MM.1S (cell line): Measurements from ENCODE around the gene MYOZ2.

Experiments used
- DNase-seq: peaks from one replicate; pipeline ENCODE4 v3.0.0-alpha.2; 2015
- H2AFZ ChIP-seq: fragments of 300-600 bp; sonication (generic); 2 replicates; pipeline ENCODE4 v1.6.0; 2016; ENCODE audit warnings: antibody characterized with exemption, low read length
- H3F3A ChIP-seq: fragments of 300-600 bp; sonication (generic); 2 replicates; pipeline ENCODE4 v1.6.1; 2016; ENCODE audit warnings: mild to moderate bottlenecking, antibody characterized with exemption, low read length, moderate library complexity, mixed read lengths; ENCODE audit not compliant: insufficient read depth
- H3K27ac ChIP-seq: fragments of 300-600 bp; sonication (generic); 2 replicates; pipeline ENCODE4 v1.5.1; 2016; ENCODE audit warnings: mild to moderate bottlenecking, low read length
- H3K27me3 ChIP-seq: fragments of 300-600 bp; sonication (generic); replicated peaks from 2 replicates; pipeline ENCODE4 v1.6.0; 2016; ENCODE audit warnings: low read length; ENCODE audit not compliant: insufficient read depth
- H3K36me3 ChIP-seq: fragments of 300-600 bp; sonication (generic); replicated peaks from 2 replicates; pipeline ENCODE4 v1.6.1; 2016; ENCODE audit warnings: mild to moderate bottlenecking, low read length, mixed read lengths; ENCODE audit not compliant: insufficient read depth
- H3K4me1 ChIP-seq: fragments of 300-600 bp; sonication (generic); 2 replicates; pipeline ENCODE4 v1.6.1; 2016; ENCODE audit warnings: low read length, mixed read lengths
- H3K4me2 ChIP-seq: fragments of 300-600 bp; sonication (generic); 2 replicates; pipeline ENCODE4 v1.6.0; 2016; ENCODE audit warnings: low read depth, low read length
- H3K4me3 ChIP-seq: fragments of 300-600 bp; sonication (generic); 2 replicates; pipeline ENCODE4 v1.5.1; 2016; ENCODE audit warnings: low read length, mixed read lengths
- H3K79me2 ChIP-seq: fragments of 300-600 bp; sonication (generic); 2 replicates; pipeline ENCODE4 v1.6.1; 2016; ENCODE audit warnings: mixed run types, low read length, mixed read lengths
- H3K9ac ChIP-seq: fragments of 300-600 bp; sonication (generic); 2 replicates; pipeline ENCODE4 v1.6.1; 2016; ENCODE audit warnings: low read length, mixed read lengths
- H3K9me2 ChIP-seq: fragments of 300-600 bp; sonication (generic); replicated peaks from 2 replicates; pipeline ENCODE4 v1.6.1; 2016; ENCODE audit warnings: mild to moderate bottlenecking, low read length, mixed read lengths; ENCODE audit not compliant: insufficient read depth
- H3K9me3 ChIP-seq: fragments of 300-600 bp; sonication (generic); replicated peaks from 2 replicates; pipeline ENCODE4 v1.6.1; 2016; ENCODE audit warnings: mild to moderate bottlenecking, low read length, mixed read lengths; ENCODE audit not compliant: insufficient read depth
- H4K20me1 ChIP-seq: fragments of 300-600 bp; sonication (generic); 2 replicates; pipeline ENCODE4 v1.6.1; 2016; ENCODE audit warnings: mild to moderate bottlenecking, low read length, moderate library complexity, mixed read lengths; ENCODE audit not compliant: insufficient read depth
- EZH2 ChIP-seq: fragments of 300-600 bp; sonication (generic); optimal IDR thresholded peaks from 2 replicates; pipeline ENCODE3; 2017; ENCODE audit warnings: low read depth, mild to moderate bottlenecking, antibody characterized with exemption, low read length, mixed read lengths
- EZH2phosphoT487 ChIP-seq: fragments of 300-600 bp; sonication (generic); IDR thresholded peaks from 2 replicates; pipeline ENCODE4 v1.6.1; 2018; ENCODE audit warnings: antibody characterized with exemption, low read length
- TF ChIP-seq, protein P1 (sequence below): fragments of 300-600 bp; sonication (generic); IDR thresholded peaks from 2 replicates; pipeline ENCODE4 v1.5.1; 2016; ENCODE audit warnings: antibody characterized with exemption, low read length, mixed read lengths

Gene MYOZ2

DNA sequence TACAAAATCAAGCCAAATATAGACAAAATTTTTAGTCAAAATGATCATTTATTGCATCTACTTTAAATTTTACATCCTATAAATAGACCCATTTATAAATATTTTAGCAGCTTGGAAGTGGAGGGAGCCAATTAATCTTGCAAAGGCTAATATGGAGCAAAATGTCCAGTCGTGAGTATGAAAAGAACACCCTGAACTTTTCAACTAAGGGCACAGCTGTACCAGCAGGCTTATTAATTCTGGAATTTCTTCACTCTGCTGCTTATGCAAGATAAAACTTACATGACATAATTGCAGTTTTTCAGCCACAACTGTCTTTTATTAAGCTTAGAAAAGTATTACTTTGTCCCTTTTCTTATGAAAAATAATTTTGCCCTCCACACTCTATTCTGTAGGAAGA is 54.0 kb downstream of the MYOZ2 start:
- Histone ChIP-seq H3K79me2 (no peaks in the 10 kb centered on the region), H3K36me3 (no peaks in the 10 kb centered on the region), H3K4me1 (no peaks in the 10 kb centered on the region), H3K9me3 (no peaks in the 10 kb centered on the region), H3K27me3 (no peaks in the 10 kb centered on the region), H3K4me3 (no peak overlapping the region), H3K9me2 (no peaks in the 10 kb centered on the region), H3F3A (no peaks in the 10 kb centered on the region), H3K27ac (no peak overlapping the region), H4K20me1 (no peaks in the 10 kb centered on the region), H3K4me2 (no peak overlapping the region), H3K9ac (no peak overlapping the region), H2AFZ (no peak overlapping the region)
- TF ChIP-seq EZH2 (no peak), EZH2phosphoT487 (no peak)
- TF ChIP-seq, protein P1, sequence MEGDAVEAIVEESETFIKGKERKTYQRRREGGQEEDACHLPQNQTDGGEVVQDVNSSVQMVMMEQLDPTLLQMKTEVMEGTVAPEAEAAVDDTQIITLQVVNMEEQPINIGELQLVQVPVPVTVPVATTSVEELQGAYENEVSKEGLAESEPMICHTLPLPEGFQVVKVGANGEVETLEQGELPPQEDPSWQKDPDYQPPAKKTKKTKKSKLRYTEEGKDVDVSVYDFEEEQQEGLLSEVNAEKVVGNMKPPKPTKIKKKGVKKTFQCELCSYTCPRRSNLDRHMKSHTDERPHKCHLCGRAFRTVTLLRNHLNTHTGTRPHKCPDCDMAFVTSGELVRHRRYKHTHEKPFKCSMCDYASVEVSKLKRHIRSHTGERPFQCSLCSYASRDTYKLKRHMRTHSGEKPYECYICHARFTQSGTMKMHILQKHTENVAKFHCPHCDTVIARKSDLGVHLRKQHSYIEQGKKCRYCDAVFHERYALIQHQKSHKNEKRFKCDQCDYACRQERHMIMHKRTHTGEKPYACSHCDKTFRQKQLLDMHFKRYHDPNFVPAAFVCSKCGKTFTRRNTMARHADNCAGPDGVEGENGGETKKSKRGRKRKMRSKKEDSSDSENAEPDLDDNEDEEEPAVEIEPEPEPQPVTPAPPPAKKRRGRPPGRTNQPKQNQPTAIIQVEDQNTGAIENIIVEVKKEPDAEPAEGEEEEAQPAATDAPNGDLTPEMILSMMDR, result no peak
- DNase-seq, result no peak

DNA sequence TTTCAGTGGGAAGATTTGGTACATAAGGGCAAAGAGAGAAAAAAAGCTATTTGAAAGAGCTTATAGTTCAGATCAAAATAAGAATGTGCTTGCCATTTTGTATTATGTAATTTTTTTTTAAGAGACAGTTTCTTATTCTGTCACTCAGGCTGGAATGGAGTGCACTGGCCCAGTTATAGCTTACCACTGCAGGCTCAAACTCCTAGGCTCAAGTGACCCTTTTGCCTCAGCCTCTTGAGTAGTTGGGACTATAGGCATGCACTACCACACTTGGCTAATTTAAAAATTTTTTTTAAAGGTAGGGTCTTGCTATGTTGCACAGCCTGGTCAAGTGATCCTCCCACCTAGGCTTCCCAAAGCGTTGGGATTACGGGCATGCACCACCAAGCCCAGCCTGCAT is 54.7 kb downstream of the MYOZ2 start:
- Histone ChIP-seq H2AFZ (no peak overlapping the region), H3K4me1 (no peaks in the 10 kb centered on the region), H3K27ac (no peak overlapping the region), H3K9me2 (no peaks in the 10 kb centered on the region), H3K9ac (no peak overlapping the region), H4K20me1 (no peaks in the 10 kb centered on the region), H3K27me3 (no peaks in the 10 kb centered on the region), H3K9me3 (no peaks in the 10 kb centered on the region), H3K36me3 (no peaks in the 10 kb centered on the region), H3K4me3 (no peak overlapping the region), H3K4me2 (no peak overlapping the region), H3K79me2 (no peaks in the 10 kb centered on the region), H3F3A (no peaks in the 10 kb centered on the region)
- TF ChIP-seq, protein P1, result no peak
- no peak for TF ChIP-seq EZH2
- no peak for TF ChIP-seq EZH2phosphoT487
- no peak for DNase-seq

DNA sequence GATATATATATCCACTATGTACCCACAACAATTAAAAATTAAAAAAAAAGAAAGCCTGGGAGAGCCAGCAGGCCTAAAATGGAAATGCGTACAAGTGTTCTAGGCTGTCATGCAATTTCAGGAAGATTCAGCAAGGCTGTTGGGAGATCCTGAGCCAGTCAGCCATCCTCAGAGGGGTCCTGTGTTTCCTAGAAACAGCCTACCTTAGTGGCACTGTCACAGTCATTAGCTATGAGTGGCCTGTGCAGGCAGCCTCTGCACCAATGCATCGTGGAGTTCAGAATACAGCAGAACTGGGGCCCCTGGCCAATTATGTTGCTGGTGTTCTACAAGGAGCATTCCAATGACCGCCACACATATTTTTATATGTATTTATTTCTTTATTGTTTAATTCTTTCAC is 55.9 kb downstream of the MYOZ2 start:
- H3K27ac ChIP-seq, result no peak overlapping the region
- H4K20me1 ChIP-seq, result no peaks in the 10 kb centered on the region
- no peaks in the 10 kb centered on the region for H3K9me3 ChIP-seq
- no peaks in the 10 kb centered on the region for H3K27me3 ChIP-seq
- H3K9me2 ChIP-seq, result no peaks in the 10 kb centered on the region
- no peak overlapping the region for H3K4me2 ChIP-seq
- no peak overlapping the region for H2AFZ ChIP-seq
- no peak overlapping the region for H3K4me3 ChIP-seq
- H3K79me2 ChIP-seq, result no peaks in the 10 kb centered on the region
- no peaks in the 10 kb centered on the region for H3F3A ChIP-seq
- H3K4me1 ChIP-seq, result no peaks in the 10 kb centered on the region
- DNase-seq, result no peak
- H3K36me3 ChIP-seq, result no peaks in the 10 kb centered on the region
- TF ChIP-seq, protein P1, result no peak
- TF ChIP-seq EZH2phosphoT487 (no peak), EZH2 (no peak)
- no peak overlapping the region for H3K9ac ChIP-seq
